Loucy (cell line): Measurements from ENCODE around the gene SOCS6.

Source experiments
- EZH2phosphoT487 ChIP-seq: fragments of 200-600 bp; IDR thresholded peaks from 2 replicates; pipeline ENCODE4 v1.6.1; 2018; ENCODE audit warnings: antibody characterized with exemption, mild to moderate bottlenecking, moderate library complexity, borderline replicate concordance
- TF ChIP-seq, protein P1 (sequence below): fragments of 200-600 bp; sonication (generic); conservative IDR thresholded peaks from 2 replicates; pipeline ENCODE4 v1.5.1; 2014; ENCODE audit warnings: mild to moderate bottlenecking, antibody characterized with exemption, low read length

DNA sequence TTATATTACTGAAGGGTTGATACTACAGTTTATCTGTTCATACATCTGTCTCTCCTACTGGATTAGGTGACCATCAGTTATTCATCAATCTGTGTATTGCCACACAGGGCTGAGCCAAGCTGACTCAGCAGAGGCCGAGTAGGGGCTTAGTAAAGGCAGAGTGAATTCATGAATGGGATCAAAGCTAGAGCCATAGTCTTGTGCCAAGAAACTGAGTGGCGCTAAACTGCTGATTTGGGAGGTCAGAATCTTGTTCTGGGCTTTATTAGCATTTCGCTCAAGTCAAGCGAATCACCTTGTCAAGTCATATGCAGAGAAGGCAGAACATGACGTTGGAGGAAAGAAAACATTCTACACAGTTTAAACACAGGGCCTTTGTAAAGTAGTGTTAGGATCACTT, 34.1 kb downstream of the SOCS6 start:
- TF ChIP-seq, protein P1, sequence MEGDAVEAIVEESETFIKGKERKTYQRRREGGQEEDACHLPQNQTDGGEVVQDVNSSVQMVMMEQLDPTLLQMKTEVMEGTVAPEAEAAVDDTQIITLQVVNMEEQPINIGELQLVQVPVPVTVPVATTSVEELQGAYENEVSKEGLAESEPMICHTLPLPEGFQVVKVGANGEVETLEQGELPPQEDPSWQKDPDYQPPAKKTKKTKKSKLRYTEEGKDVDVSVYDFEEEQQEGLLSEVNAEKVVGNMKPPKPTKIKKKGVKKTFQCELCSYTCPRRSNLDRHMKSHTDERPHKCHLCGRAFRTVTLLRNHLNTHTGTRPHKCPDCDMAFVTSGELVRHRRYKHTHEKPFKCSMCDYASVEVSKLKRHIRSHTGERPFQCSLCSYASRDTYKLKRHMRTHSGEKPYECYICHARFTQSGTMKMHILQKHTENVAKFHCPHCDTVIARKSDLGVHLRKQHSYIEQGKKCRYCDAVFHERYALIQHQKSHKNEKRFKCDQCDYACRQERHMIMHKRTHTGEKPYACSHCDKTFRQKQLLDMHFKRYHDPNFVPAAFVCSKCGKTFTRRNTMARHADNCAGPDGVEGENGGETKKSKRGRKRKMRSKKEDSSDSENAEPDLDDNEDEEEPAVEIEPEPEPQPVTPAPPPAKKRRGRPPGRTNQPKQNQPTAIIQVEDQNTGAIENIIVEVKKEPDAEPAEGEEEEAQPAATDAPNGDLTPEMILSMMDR, result no peak
- no peak for TF ChIP-seq EZH2phosphoT487
